ENCODE measurements around the gene ZDHHC3.
"Not testable (repeated sequence)": the region's sequence is repeated elsewhere in the genome, so short reads cannot be mapped to it uniquely, and the experiment has no call there.

Gene ZDHHC3

GRCh38 chr3:44996556-44996969 lies 20.6 kb upstream of the ZDHHC3 start:
- in situ Hi-C loops (cut with MboI; ENCODE audit: low sequenced_read_pairs), result no loop called here

GRCh38 chr3:44995142-44995770 lies 19.3 kb upstream of the ZDHHC3 start:
- in situ Hi-C loops (cut with MboI; ENCODE audit: low sequenced_read_pairs), result no loop called here

- in situ Hi-C loops (cut with MboI; ENCODE audit: low sequenced_read_pairs), result no loop called here
Measured at GRCh38 chr3:44993471-44994205, 17.7 kb upstream of the ZDHHC3 start.

GRCh38 chr3:44992555-44993470 lies 16.8 kb upstream of the ZDHHC3 start:
- in situ Hi-C loops (cut with MboI; ENCODE audit: low sequenced_read_pairs), result no loop called here

DNA sequence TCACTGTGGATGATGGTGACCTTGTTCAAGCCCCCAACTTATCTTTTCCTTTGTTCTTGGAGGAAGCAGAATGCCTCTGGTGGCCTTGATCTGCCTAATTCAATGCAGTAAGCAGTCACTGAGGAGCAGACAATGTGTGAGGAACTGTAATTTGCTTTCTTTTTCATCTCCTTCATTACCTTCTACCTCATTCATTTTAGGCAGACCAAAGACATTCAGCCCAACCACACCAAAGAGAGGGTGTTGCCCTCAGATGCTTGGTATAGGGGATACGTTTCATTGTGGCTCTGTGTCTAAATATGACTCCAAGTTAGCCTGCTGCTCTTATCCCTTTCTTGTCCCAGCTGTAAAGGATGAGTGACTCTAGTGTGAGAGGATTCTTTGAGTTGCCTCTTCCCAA lies 15.4 kb upstream of the ZDHHC3 start:
- in situ Hi-C loops (cut with MboI; ENCODE audit: low sequenced_read_pairs), result no loop called here

- in situ Hi-C loops (cut with MboI; ENCODE audit: low sequenced_read_pairs), result no loop called here
Measured at GRCh38 chr3:44989636-44990373, 13.8 kb upstream of the ZDHHC3 start.

- in situ Hi-C loops (cut with MboI; ENCODE audit: low sequenced_read_pairs), result no loop called here
Measured at GRCh38 chr3:44989141-44989540, 13.2 kb upstream of the ZDHHC3 start.

GRCh38 chr3:44988073-44988472 lies 12.1 kb upstream of the ZDHHC3 start:
- in situ Hi-C loops (cut with MboI; ENCODE audit: low sequenced_read_pairs), result no loop called here

DNA sequence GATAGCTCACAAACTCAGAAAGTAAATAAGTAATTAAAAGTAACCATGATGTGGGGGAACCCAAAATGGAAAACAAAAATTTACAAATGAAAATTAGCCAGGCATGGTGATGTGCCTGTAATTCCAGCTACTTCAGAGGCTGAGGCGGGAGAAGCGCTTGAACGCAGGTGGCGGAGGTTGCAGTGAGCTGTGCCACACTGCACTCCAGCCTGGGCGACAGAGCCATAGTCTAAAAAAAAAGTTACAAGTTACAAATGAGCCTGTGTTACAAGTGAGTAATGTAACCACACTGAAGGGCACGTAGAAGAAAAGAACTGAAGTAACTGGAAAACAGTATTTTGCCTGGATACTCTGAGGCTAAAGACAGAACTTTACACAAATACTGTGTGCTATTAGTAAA lies 11.4 kb upstream of the ZDHHC3 start:
- in situ Hi-C loops (cut with MboI; ENCODE audit: low sequenced_read_pairs), result no loop called here

GRCh38 chr3:44986330-44986729 lies 10.4 kb upstream of the ZDHHC3 start:
- in situ Hi-C loops (cut with MboI; ENCODE audit: low sequenced_read_pairs), result not testable (repeated sequence)

GRCh38 chr3:44984335-44984734 lies 8.4 kb upstream of the ZDHHC3 start:
- in situ Hi-C loops (cut with MboI; ENCODE audit: low sequenced_read_pairs), result no loop called here

GRCh38 chr3:44983484-44983941 lies 7.5 kb upstream of the ZDHHC3 start:
- in situ Hi-C loops (cut with MboI; ENCODE audit: low sequenced_read_pairs), result no loop called here

DNA sequence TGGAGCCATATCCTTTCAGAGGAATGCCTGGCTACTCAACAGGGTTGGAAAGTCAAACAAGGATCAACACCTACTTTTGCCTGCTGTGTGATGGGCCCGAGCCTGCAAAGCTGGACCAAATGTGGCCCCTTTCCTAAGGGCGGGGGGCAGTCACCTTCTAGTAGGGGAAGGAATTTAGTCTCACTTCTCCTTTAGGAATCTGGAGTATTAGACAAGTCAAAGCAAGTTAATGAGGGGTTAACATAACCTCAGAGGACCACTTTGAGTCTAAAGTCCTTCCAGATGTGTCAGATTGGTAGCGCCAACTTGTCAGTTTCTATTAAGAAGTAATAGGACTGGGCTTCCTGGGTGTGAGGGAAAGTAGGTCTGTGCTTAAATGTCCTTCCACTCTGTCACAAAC lies 6.8 kb upstream of the ZDHHC3 start:
- in situ Hi-C loops (cut with MboI; ENCODE audit: low sequenced_read_pairs), result no loop called here

GRCh38 chr3:44981751-44982150 lies 5.8 kb upstream of the ZDHHC3 start:
- in situ Hi-C loops (cut with MboI; ENCODE audit: low sequenced_read_pairs), result no loop called here

DNA sequence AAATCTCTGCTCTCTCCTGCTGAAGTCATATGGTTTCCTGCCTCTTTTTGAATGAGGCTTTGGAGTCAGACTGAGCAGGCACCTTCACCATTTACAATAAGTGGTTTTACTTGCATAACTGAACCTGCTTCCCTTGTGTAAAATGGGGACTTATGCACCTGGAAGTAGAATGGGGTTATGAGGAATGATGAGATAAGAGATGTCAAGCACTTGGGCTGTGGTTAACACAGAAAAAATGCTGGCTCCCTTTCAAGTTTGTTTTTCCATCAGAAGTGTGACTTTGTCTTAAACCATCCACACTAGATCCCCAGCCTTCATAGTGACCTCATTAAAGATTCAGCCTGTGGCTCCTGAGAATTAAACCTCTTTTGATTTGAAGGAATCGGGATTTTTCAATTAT lies 5.2 kb upstream of the ZDHHC3 start:
- in situ Hi-C loops (cut with MboI; ENCODE audit: low sequenced_read_pairs), result no loop called here

GRCh38 chr3:44974416-44974815 lies 1.6 kb downstream of the ZDHHC3 start:
- in situ Hi-C loops (cut with MboI; ENCODE audit: low sequenced_read_pairs), result no loop called here

- in situ Hi-C loops (cut with MboI; ENCODE audit: low sequenced_read_pairs), result no loop called here
Measured at GRCh38 chr3:44970926-44971490, 5.0 kb downstream of the ZDHHC3 start.

DNA sequence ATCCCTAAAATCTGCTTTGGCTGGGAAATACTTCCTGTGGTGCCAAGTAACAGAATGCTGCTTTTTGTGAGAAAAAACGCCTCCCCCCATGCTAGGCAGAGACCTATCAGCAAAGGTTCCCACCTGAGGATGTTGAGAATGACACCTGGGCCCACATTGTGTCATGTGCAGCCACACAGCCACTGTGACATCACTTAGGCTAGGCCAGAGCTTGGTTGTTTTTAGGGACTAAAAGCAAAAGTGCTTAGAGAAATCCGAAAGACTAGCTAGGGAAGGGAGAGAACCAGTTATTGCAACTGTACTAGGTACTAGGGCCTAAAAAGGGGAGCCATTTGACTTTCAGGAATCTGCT lies 6.2 kb downstream of the ZDHHC3 start:
- in situ Hi-C loops (cut with MboI; ENCODE audit: low sequenced_read_pairs), result no loop called here

- in situ Hi-C loops (cut with MboI; ENCODE audit: low sequenced_read_pairs), result no loop called here
Measured at GRCh38 chr3:44969154-44969827, 6.7 kb downstream of the ZDHHC3 start.

DNA sequence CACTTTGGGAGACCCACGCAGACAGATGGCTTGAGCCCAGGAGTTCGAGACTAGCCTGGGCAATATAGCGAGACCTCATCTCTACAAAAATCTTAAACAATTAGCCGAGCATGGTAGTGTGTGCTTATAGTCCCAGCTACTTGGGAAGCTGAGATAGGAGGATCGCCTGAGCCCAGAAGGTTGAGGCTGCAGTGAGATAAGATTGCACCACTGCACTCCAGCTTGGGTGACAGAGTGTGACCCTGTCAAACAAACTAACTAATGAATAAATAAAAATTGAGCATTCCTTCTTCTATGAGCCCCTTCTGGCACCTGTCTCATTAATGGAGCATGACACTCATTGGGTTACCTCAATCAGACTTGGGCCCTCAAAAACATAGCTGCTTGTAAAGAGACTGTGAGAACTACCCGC lies 7.5 kb downstream of the ZDHHC3 start:
- in situ Hi-C loops (cut with MboI; ENCODE audit: low sequenced_read_pairs), result no loop called here
